ENCODE results near the gene STK38. TPM values are rescaled to one million over a fixed set of nuclear protein-coding genes. Genes with fewer than 3 reads are reported as not detected.

Gene STK38
- 22.3 and 23.7 TPM in 2 replicates for total RNA-seq

- Histone ChIP-seq H3K4me3 (ENCODE audit: low read depth, low read length) (peak within 1 kb of the TSS; percentile 87), H3K36me3 (ENCODE audit: control insufficient read depth, insufficient read depth, low read length) (no peaks in the 10 kb centered on the region), H3K27me3 (ENCODE audit: control insufficient read depth, insufficient read depth, low read length) (no peaks in the 10 kb centered on the region)
- peak; percentile 55 for DNase-seq (ENCODE audit: low read depth)
- peak; percentile 27 for TF ChIP-seq CTCF (IDR thresholded peaks at IDR 0.05; ENCODE audit: insufficient read depth, low read length, poor library complexity, severe bottlenecking)
Measured at GRCh38 chr6:36546920-36547645, at the start of gene STK38. TSS of gene STK38 (minus strand) at chr6:36547479. CDS start at chr6:36540202, 7,277 bp downstream.

- H3K4me3 ChIP-seq (ENCODE audit: low read depth, low read length): peak overlapping the region; percentile 84
- no peak for TF ChIP-seq CTCF (IDR thresholded peaks at IDR 0.05; ENCODE audit: insufficient read depth, low read length, poor library complexity, severe bottlenecking)
- H3K36me3 ChIP-seq (ENCODE audit: control insufficient read depth, insufficient read depth, low read length): peaks cover 1% of the 10 kb centered on the region
- DNase-seq (ENCODE audit: low read depth): no peak
- no peaks in the 10 kb centered on the region for H3K27me3 ChIP-seq (ENCODE audit: control insufficient read depth, insufficient read depth, low read length)
Measured at GRCh38 chr6:36596356-36596755, 49.1 kb upstream of the STK38 start.

- no peak for TF ChIP-seq CTCF (IDR thresholded peaks at IDR 0.05; ENCODE audit: insufficient read depth, low read length, poor library complexity, severe bottlenecking)
- Histone ChIP-seq H3K4me3 (ENCODE audit: low read depth, low read length) (peak overlapping the region; percentile 84), H3K36me3 (ENCODE audit: control insufficient read depth, insufficient read depth, low read length) (no peaks in the 10 kb centered on the region), H3K27me3 (ENCODE audit: control insufficient read depth, insufficient read depth, low read length) (no peaks in the 10 kb centered on the region)
- no peak for DNase-seq (ENCODE audit: low read depth)
Measured at GRCh38 chr6:36594816-36595643, 47.8 kb upstream of the STK38 start.

- peak; percentile 44 for TF ChIP-seq CTCF (IDR thresholded peaks at IDR 0.05; ENCODE audit: insufficient read depth, low read length, poor library complexity, severe bottlenecking)
- H3K36me3 ChIP-seq (ENCODE audit: control insufficient read depth, insufficient read depth, low read length): no peaks in the 10 kb centered on the region
- no peaks in the 10 kb centered on the region for H3K27me3 ChIP-seq (ENCODE audit: control insufficient read depth, insufficient read depth, low read length)
- peak within 1 kb of the TSS; percentile 84 for H3K4me3 ChIP-seq (ENCODE audit: low read depth, low read length)
- peak; percentile 90 for DNase-seq (ENCODE audit: low read depth)
Measured at GRCh38 chr6:36594029-36594815, 46.9 kb upstream of the STK38 start, which contains the start of gene SRSF3. TSS of gene SRSF3 (plus strand) at chr6:36594362. CDS start at chr6:36596763, 2,401 bp downstream.

GRCh38 chr6:36593569-36594028, 46.3 kb upstream of the STK38 start:
- Histone ChIP-seq H3K36me3 (ENCODE audit: control insufficient read depth, insufficient read depth, low read length) (no peaks in the 10 kb centered on the region), H3K4me3 (ENCODE audit: low read depth, low read length) (peak overlapping the region; percentile 36), H3K27me3 (ENCODE audit: control insufficient read depth, insufficient read depth, low read length) (no peaks in the 10 kb centered on the region)
- no peak for DNase-seq (ENCODE audit: low read depth)
- TF ChIP-seq CTCF (IDR thresholded peaks at IDR 0.05; ENCODE audit: insufficient read depth, low read length, poor library complexity, severe bottlenecking): no peak

All from kidney epithelial cell (primary cell).